BLaER1 treated with 17β-estradiol and CSF1 and Interleukin-3, amounts not matched to agents 10 nM and 100 nM (cell line): ENCODE data around the gene MRI1.
A peak's percentile ranks its signal among the peaks of the same experiment; 100 is the strongest.

Source experiments
- H3K27ac ChIP-seq, 11 experiments: shearing (Covaris generic); formaldehyde crosslinking; 2 replicates each; pipeline ENCODE4 v1.8.1; 2022
- H3K27me3 ChIP-seq, 11 experiments: shearing (Covaris generic); formaldehyde crosslinking; 2 replicates each; pipeline ENCODE4 v1.8.1; 2022
- H3K36me3 ChIP-seq, 11 experiments: shearing (Covaris generic); formaldehyde crosslinking; 2 replicates each; pipeline ENCODE4 v1.8.1; 2022
- H3K4me1 ChIP-seq, 10 experiments: shearing (Covaris generic); formaldehyde crosslinking; 2 replicates each; pipeline ENCODE4 v1.8.1; 2022
- H3K4me2 ChIP-seq, 11 experiments: shearing (Covaris generic); formaldehyde crosslinking; 2 replicates each; pipeline ENCODE4 v1.8.1; 2022
- H3K4me3 ChIP-seq, 10 experiments: shearing (Covaris generic); formaldehyde crosslinking; 2 replicates each; pipeline ENCODE4 v1.8.1; 2022
- H3K9ac ChIP-seq, 11 experiments: shearing (Covaris generic); formaldehyde crosslinking; 2 replicates each; pipeline ENCODE4 v1.8.1; 2022
- H3K9me3 ChIP-seq, 11 experiments: shearing (Covaris generic); formaldehyde crosslinking; replicated peaks in 1 of 11; 2 replicates each; pipeline ENCODE4 v1.8.1; 2022
- H4K20me1 ChIP-seq, 11 experiments: shearing (Covaris generic); formaldehyde crosslinking; 2 replicates each; pipeline ENCODE4 v1.8.1; 2022
- Cebpa-rat ChIP-seq, 11 experiments: shearing (Covaris generic); IDR thresholded peaks; 2 replicates each; pipeline ENCODE4 v1.8.1; 2022

Gene MRI1

DNA sequence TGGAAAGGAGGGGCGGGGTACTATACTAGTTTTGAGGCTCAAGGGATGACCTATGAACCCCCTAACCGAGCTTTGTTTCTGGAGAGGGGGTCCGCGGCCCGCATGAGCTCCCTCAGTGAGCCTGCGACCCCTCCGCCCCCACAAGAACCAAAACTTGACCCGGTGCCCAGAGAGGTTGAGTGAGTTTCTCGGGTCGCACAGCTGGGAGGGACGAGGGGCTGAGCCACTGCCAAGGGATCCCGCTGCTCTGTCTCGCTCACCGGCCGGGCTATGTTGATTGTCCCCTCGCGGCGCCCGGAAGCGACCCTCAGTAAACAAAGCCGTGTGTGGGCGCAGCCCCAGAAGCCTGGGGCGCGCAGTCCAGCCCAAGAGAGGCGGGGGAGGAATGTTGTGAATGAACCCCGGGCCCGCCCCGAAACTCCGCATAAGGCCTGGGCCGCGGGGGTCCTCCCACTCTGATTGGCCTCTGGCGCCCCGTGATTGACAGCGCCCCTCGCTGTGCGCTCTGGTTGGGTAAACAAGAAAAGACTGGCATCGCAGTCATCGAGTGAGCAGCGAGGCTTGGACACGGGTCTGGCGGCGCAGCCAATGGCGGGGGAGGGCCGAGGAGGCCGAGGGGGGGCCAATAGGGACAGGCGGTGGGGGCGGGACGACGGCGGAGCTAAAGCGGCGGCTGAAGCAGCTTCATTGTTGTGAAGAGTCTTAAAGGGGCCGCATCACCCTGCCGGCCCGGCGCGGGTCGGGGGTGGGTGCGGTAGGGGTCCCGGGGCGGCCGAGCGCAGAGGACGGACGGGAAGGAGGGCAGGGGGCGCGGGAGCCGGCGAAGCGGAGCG lies 30.7 kb downstream of the MRI1 start, which contains the start of gene ZSWIM4:
TSS of gene ZSWIM4 (plus strand) at position 687 of the 833 bp plus-strand sequence. CDS start 206 bp downstream, outside the sequence.
- peak within 1 kb of the TSS; percentile 92 to 99 (median 98) for H3K4me2 ChIP-seq
- H3K27me3 ChIP-seq: no peaks in the 10 kb centered on the region
- H3K9me3 ChIP-seq: no peaks in the 10 kb centered on the region
- peaks cover 34 to 66% (median 52%) of the 10 kb centered on the region in 10 experiments for H3K4me1 ChIP-seq
- peak within 1 kb of the TSS; percentile 89 to 96 (median 94) for H3K27ac ChIP-seq
- H3K4me3 ChIP-seq: peak within 1 kb of the TSS; percentile 90 to 99 (median 98)
- H3K9ac ChIP-seq: peak within 1 kb of the TSS; percentile 90 to 98 (median 94)
- H3K36me3 ChIP-seq: peaks cover 0 to 18% (median 6%) of the 10 kb centered on the region in 11 experiments; a peak in 10 of 22 replicates
- TF ChIP-seq Cebpa-rat (IDR thresholded peaks at IDR 0.05): no peak
- peaks cover 0 to 12% (median 4%) of the 10 kb centered on the region in 11 experiments; a peak in 4 of 22 replicates for H4K20me1 ChIP-seq

DNA sequence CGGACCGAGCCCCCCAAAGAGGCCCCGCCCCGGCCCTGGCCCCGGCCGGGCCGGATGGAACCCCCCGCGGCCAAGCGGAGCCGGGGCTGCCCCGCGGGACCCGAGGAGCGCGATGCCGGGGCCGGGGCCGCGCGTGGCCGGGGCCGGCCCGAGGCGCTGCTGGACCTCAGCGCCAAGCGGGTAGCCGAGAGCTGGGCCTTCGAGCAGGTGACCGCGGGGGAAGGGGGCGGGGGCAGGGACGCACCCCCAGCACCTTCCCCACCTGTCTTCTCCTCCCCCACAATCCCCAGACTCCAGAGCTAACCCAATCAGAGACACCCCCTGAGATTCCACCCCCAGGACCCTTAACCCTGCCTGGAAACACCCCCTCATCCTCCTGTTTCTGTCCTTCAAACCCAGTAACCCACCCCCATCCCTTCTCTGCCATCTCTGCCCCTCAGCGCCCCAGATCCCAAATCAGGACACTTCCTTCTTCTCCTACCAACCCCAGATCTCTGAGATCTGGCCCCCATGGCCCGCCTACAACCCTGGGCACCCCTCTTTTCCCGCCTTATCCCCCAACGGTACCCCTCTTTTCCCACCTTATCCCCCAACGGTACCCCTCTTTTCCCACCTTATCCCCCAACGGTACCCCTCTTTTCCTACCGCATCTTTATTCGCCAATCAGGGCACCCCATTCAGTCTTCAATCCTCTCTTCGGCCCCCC lies 31.4 kb downstream of the MRI1 start:
- Histone ChIP-seq H3K9ac (peak overlapping the region; percentile 90 to 98 (median 94)), H3K9me3 (no peaks in the 10 kb centered on the region), H3K27ac (peak overlapping the region; percentile 89 to 96 (median 94)), H3K4me1 (peaks cover 30 to 58% (median 45%) of the 10 kb centered on the region in 10 experiments), H3K27me3 (no peaks in the 10 kb centered on the region), H4K20me1 (peaks cover 0 to 12% (median 4%) of the 10 kb centered on the region in 11 experiments; a peak in 4 of 22 replicates), H3K4me3 (peak overlapping the region; percentile 90 to 99 (median 98)), H3K4me2 (peak overlapping the region; percentile 92 to 99 (median 98)), H3K36me3 (peaks cover 0 to 26% (median 9%) of the 10 kb centered on the region in 11 experiments; a peak in 14 of 22 replicates)
- TF ChIP-seq Cebpa-rat (IDR thresholded peaks at IDR 0.05): no peak

DNA sequence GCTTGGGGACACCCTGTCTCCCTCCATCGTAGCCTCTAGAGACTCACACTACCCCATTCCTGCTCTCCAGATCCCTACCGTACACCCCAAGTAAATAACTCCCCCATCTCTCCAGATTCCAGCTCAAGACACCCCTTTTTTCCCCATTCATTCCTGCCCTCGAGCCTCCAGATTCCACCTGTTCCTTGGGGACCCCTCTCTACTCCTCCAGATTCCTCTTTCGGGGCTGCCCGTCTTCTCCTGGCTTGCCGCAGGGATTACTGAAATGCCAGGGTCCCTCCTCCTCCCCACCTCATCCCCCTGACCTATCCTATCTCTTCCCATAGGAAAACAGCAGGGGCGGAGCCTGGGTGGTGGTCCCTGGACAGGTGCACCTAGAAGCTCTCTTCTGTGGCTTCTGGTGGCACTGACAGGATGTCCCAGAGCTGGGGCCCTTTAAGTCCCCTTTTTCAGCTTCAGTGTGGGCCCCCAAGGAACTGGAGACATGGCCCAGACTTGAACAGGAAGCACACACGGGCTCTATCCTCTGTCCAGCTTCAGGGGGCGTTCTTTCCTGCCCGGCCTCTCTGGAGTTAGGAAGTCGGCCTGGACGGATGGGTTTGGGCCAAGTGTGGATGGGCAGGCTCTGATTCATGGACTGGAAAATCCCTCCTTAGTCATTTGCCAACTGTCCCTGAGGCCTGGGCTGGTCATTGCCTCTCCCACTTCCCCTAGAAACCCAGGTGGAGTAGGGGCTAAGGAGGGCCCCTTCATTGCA lies 32.2 kb downstream of the MRI1 start:
- H3K9me3 ChIP-seq: no peaks in the 10 kb centered on the region
- H3K9ac ChIP-seq: peak overlapping the region; percentile 90 to 98 (median 94)
- H3K4me2 ChIP-seq: peak overlapping the region; percentile 92 to 99 (median 98)
- H3K4me1 ChIP-seq: peaks cover 30 to 54% (median 44%) of the 10 kb centered on the region in 10 experiments
- peaks cover 0 to 33% (median 14%) of the 10 kb centered on the region in 11 experiments; a peak in 14 of 22 replicates for H3K36me3 ChIP-seq
- TF ChIP-seq Cebpa-rat (IDR thresholded peaks at IDR 0.05): no peak
- peaks cover 0 to 12% (median 4%) of the 10 kb centered on the region in 11 experiments; a peak in 4 of 22 replicates for H4K20me1 ChIP-seq
- peak overlapping the region; percentile 90 to 99 (median 98) for H3K4me3 ChIP-seq
- H3K27ac ChIP-seq: peak overlapping the region; percentile 89 to 96 (median 94)
- H3K27me3 ChIP-seq: no peaks in the 10 kb centered on the region

DNA sequence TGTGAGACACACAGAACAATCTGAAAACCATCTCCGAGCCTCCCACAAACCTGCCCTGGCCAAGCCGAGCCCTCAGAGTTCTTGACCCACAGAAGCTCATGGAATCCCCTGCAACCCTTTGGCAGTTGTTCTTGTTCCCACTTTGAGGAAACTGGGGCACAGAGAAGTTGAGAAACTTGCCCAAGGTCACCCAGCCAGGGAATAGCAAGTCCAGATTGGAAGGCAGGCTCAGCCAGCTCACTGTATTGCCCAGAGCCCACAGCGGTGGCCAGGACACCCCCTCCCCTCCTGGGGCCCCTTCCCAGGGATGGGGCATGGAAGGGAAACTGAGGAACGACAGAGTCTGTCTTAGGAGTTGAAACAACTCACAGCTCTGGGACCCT lies 32.7 kb downstream of the MRI1 start:
- H3K4me2 ChIP-seq: peak overlapping the region; percentile 92 to 99 (median 98)
- H3K9me3 ChIP-seq: no peaks in the 10 kb centered on the region
- peak overlapping the region; percentile 90 to 98 (median 94); a peak in 21 of 22 replicates for H3K9ac ChIP-seq
- H3K4me1 ChIP-seq: peaks cover 30 to 54% (median 44%) of the 10 kb centered on the region in 10 experiments
- peaks cover 0 to 37% (median 15%) of the 10 kb centered on the region in 11 experiments; a peak in 14 of 22 replicates for H3K36me3 ChIP-seq
- TF ChIP-seq Cebpa-rat (IDR thresholded peaks at IDR 0.05): no peak
- H3K4me3 ChIP-seq: peak overlapping the region; percentile 90 to 99 (median 98); a peak in 19 of 20 replicates
- H3K27me3 ChIP-seq: no peaks in the 10 kb centered on the region
- H4K20me1 ChIP-seq: peaks cover 0 to 12% (median 4%) of the 10 kb centered on the region in 11 experiments; a peak in 4 of 22 replicates
- H3K27ac ChIP-seq: peak overlapping the region in 9 of 11 experiments; percentile 89 to 96 (median 94); a peak in 17 of 22 replicates

DNA sequence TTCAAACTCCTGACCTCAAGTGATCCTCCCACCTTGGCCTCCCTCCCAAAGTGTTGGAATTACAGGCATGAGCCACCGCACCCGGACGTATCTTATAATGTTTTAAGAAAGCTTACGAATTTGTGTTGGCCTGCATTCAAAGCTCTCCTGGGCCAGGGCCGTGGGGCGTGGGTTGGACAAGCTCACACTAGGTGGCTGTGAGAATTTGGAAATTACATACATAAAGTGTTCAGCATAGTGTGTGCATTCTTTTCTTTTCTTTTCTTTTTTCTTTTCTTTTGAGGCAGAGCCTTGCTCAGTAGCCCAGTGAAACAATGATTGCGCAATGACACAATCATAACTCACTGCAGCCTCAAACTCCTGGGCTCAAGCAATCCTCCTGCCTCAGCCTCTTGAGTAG lies 33.5 kb downstream of the MRI1 start:
- H3K9ac ChIP-seq: peak overlapping the region in 1 of 11 experiments; percentile 9; a peak in 1 of 22 replicates
- H3K27me3 ChIP-seq: no peaks in the 10 kb centered on the region
- no peaks in the 10 kb centered on the region for H3K9me3 ChIP-seq
- no peak overlapping the region for H3K4me3 ChIP-seq
- H3K36me3 ChIP-seq: peaks cover 1 to 44% (median 21%) of the 10 kb centered on the region in 11 experiments; a peak in 17 of 22 replicates
- H3K4me2 ChIP-seq: peak overlapping the region in 10 of 11 experiments; percentile 18 to 99 (median 98); a peak in 16 of 22 replicates
- peaks cover 0 to 12% (median 4%) of the 10 kb centered on the region in 11 experiments; a peak in 4 of 22 replicates for H4K20me1 ChIP-seq
- peaks cover 30 to 47% (median 44%) of the 10 kb centered on the region in 10 experiments for H3K4me1 ChIP-seq
- peak; percentile 93 to 100 (median 98) for TF ChIP-seq Cebpa-rat (IDR thresholded peaks at IDR 0.05)
- no peak overlapping the region for H3K27ac ChIP-seq

DNA sequence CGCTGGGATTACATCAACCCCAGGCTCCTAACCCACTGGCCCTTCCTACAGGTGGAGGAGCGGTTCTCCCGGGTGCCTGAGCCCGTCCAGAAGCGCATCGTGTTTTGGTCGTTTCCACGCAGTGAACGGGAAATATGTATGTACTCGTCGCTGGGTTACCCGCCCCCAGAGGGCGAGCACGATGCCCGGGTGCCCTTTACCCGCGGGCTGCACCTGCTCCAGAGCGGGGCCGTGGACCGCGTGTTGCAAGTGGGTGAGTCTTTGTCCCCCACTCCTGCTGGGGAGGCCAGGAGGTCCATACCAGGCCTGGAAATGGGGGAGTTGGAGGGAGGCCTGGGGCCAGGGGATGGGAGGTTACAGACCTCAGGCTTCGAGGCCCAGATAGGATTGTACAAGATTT lies 35.3 kb downstream of the MRI1 start:
- Histone ChIP-seq H3K4me2 (no peak overlapping the region), H3K9me3 (no peaks in the 10 kb centered on the region), H3K9ac (no peak overlapping the region), H3K4me3 (no peak overlapping the region), H3K36me3 (peaks cover 10 to 55% (median 32%) of the 10 kb centered on the region in 11 experiments; a peak in 21 of 22 replicates), H3K27ac (no peak overlapping the region), H3K27me3 (no peaks in the 10 kb centered on the region), H4K20me1 (peaks cover 0 to 12% (median 4%) of the 10 kb centered on the region in 11 experiments; a peak in 4 of 22 replicates), H3K4me1 (peaks cover 18 to 30% (median 27%) of the 10 kb centered on the region in 10 experiments)
- TF ChIP-seq Cebpa-rat (IDR thresholded peaks at IDR 0.05): no peak

DNA sequence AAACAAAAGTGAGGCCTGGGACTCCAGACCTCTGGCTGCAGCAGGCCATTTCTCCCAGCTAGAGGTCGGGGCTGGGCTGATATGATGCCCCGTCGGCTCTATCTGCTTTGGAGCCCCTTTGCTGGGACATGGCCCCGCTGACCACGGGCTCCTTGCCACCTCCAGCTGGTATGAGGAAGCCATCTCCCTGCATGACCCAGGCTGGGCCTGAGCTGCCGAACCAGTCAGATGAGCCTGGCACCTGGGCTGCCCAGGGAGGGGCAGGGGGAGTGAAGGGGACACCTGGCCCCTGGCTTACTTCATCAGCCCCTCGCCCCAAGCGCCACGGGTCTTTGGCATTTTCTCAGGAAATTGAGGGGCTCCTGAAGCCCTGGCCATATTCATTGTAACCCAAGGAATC lies 38.7 kb downstream of the MRI1 start:
- no peak overlapping the region for H3K4me2 ChIP-seq
- H3K27me3 ChIP-seq: no peaks in the 10 kb centered on the region
- H3K9ac ChIP-seq: 0 out of 22 replicates have a peak overlapping the region, but pooled peaks of 1 of the 11 experiments have one; percentile 10
- H3K9me3 ChIP-seq: no peaks in the 10 kb centered on the region
- no peak overlapping the region for H3K4me3 ChIP-seq
- H3K36me3 ChIP-seq: peaks cover 33 to 86% (median 57%) of the 10 kb centered on the region in 11 experiments
- H3K27ac ChIP-seq: peak overlapping the region in 2 of 11 experiments; percentile 14 to 17; a peak in 2 of 22 replicates
- peaks cover 0 to 6% (median 4%) of the 10 kb centered on the region in 10 experiments; a peak in 18 of 20 replicates for H3K4me1 ChIP-seq
- no peaks in the 10 kb centered on the region; a peak in 1 of 22 replicates for H4K20me1 ChIP-seq
- no peak for TF ChIP-seq Cebpa-rat (IDR thresholded peaks at IDR 0.05)
